Ascending aorta (tissue), 2 donors: ENCODE results near the gene HEPN1. TPM values are rescaled to one million over a fixed set of nuclear protein-coding genes. Genes with fewer than 3 reads are reported as not detected.

Source experiments
- DNase-seq, 2 donors: peaks; one replicate each; pipeline ENCODE4 v3.0.0-alpha.2; 2019; ENCODE audit warnings: low spot score in 2 of 2
- H3K27ac ChIP-seq, 2 donors: fragments of 200-600 bp; sonication (generic); one replicate each; pipeline ENCODE4 v1.5.1; 2016 to 2017; ENCODE audit warnings: mild to moderate bottlenecking in 1 of 2
- H3K27me3 ChIP-seq: fragments of 200-600 bp; sonication (generic); one replicate; pipeline ENCODE4 v1.5.1; 2017
- H3K36me3 ChIP-seq, 2 donors: fragments of 200-600 bp; sonication (generic); one replicate each; pipeline ENCODE4 v1.5.1; 2016
- H3K4me1 ChIP-seq, 2 donors: fragments of 200-600 bp; sonication (generic); one replicate each; pipeline ENCODE4 v1.5.1; 2016 to 2017; ENCODE audit warnings: mild to moderate bottlenecking in 1 of 2
- H3K4me3 ChIP-seq, 2 donors: fragments of 200-600 bp; sonication (generic); one replicate each; pipeline ENCODE4 v1.5.1; 2016 to 2017; ENCODE audit warnings: mild to moderate bottlenecking in 1 of 2
- H3K9me3 ChIP-seq, 2 donors: fragments of 200-600 bp; sonication (generic); one replicate each; pipeline ENCODE4 v1.5.1; 2016
- CTCF ChIP-seq, 3 experiments: fragments of 200-600 bp in 2 of 3; fragments of 450-650 bp in 1 of 3; sonication (generic) in 2 of 3; IDR thresholded peaks; one replicate each; pipeline ENCODE4 v1.5.1; 2016 to 2019; ENCODE audit warnings: antibody characterized with exemption in 3 of 3, mild to moderate bottlenecking in 1 of 3, moderate library complexity in 1 of 3
- intact Hi-C: fragments of 100-400 bp; cut with DNase I; formaldehyde crosslinking; loops from one replicate; pipeline ENCODE4 v1.15.1; 2023
- total RNA-seq: library from RNA; depleted of rRNA; stranded (reverse); fragments of >200 nt; gene quantifications from one replicate; pipeline ENCODE4 v1.1.0, GENCODE V29; 2016

The HEPN1 gene
- total RNA-seq, 1 donor from 2014 or later, result not detected

GRCh38 chr11:124898711-124899110 lies 20.3 kb upstream of the HEPN1 start:
- Histone ChIP-seq H3K27me3 (no peaks in the 10 kb centered on the region), H3K4me3 (no peak overlapping the region), H3K4me1 (no peaks in the 10 kb centered on the region), H3K36me3 (no peaks in the 10 kb centered on the region), H3K9me3 (no peaks in the 10 kb centered on the region), H3K27ac (peak overlapping the region; percentile 54 to 55)
- TF ChIP-seq CTCF (IDR thresholded peaks at IDR 0.05), result no peak
- intact Hi-C loops, result no loop called here
- peak in 1 of 2 donors; percentile 64 for DNase-seq

GRCh38 chr11:124899383-124900145 lies 19.5 kb upstream of the HEPN1 start:
- no peak for TF ChIP-seq CTCF (IDR thresholded peaks at IDR 0.05)
- Histone ChIP-seq H3K4me3 (no peak overlapping the region), H3K36me3 (no peaks in the 10 kb centered on the region), H3K9me3 (no peaks in the 10 kb centered on the region), H3K4me1 (no peaks in the 10 kb centered on the region), H3K27ac (peak overlapping the region; percentile 54 to 55), H3K27me3 (no peaks in the 10 kb centered on the region)
- DNase-seq, result peak in 1 of 2 donors; percentile 34
- intact Hi-C loops, result no loop called here

GRCh38 chr11:124900464-124900863 lies 18.6 kb upstream of the HEPN1 start:
- DNase-seq, result peak in 1 of 2 donors; percentile 60
- no peak for TF ChIP-seq CTCF (IDR thresholded peaks at IDR 0.05)
- H3K27ac ChIP-seq, result no peak overlapping the region
- H3K4me3 ChIP-seq, result no peak overlapping the region
- H3K27me3 ChIP-seq, result no peaks in the 10 kb centered on the region
- H3K9me3 ChIP-seq, result no peaks in the 10 kb centered on the region
- intact Hi-C loops, result no loop called here
- no peaks in the 10 kb centered on the region for H3K4me1 ChIP-seq
- no peaks in the 10 kb centered on the region for H3K36me3 ChIP-seq

- TF ChIP-seq CTCF (IDR thresholded peaks at IDR 0.05), result no peak
- H3K4me1 ChIP-seq, result no peaks in the 10 kb centered on the region
Measured at GRCh38 chr11:124902616-124903015, 16.4 kb upstream of the HEPN1 start.

GRCh38 chr11:124915541-124916369 lies 3.3 kb upstream of the HEPN1 start:
- no peak for DNase-seq
- Histone ChIP-seq H3K4me1 (no peaks in the 10 kb centered on the region), H3K27ac (no peak overlapping the region), H3K27me3 (no peaks in the 10 kb centered on the region), H3K9me3 (no peaks in the 10 kb centered on the region), H3K4me3 (no peak overlapping the region), H3K36me3 (no peaks in the 10 kb centered on the region)
- no peak for TF ChIP-seq CTCF (IDR thresholded peaks at IDR 0.05)
- intact Hi-C loops, result no loop called here

More at GRCh38 chr11:124902616-124903015, 16.4 kb upstream of the HEPN1 start:
- DNase-seq, result no peak
- H3K4me3 ChIP-seq, result no peak overlapping the region
- H3K27me3 ChIP-seq, result no peaks in the 10 kb centered on the region
- H3K9me3 ChIP-seq, result no peaks in the 10 kb centered on the region
- no peak overlapping the region for H3K27ac ChIP-seq
- no peaks in the 10 kb centered on the region for H3K36me3 ChIP-seq
- intact Hi-C loops, result no loop called here
